ENCODE data around the gene ELF4.

- TF ChIP-seq CTCF (IDR thresholded peaks at IDR 0.05) (no peak), POLR2A (IDR thresholded peaks at IDR 0.05) (no peak)
Observed at GRCh38 chrX:130103605-130104004, 6.7 kb downstream of the ELF4 start.

Measured in body of pancreas (tissue), 4 donors.